ENCODE results near the gene BCR. TPM values are rescaled to one million over a fixed set of nuclear protein-coding genes. Genes with fewer than 3 reads are reported as not detected.

The BCR gene
- total RNA-seq, 4 donors from 2014 or later: 38.7 to 50.0 (median 47.5) TPM

DNA sequence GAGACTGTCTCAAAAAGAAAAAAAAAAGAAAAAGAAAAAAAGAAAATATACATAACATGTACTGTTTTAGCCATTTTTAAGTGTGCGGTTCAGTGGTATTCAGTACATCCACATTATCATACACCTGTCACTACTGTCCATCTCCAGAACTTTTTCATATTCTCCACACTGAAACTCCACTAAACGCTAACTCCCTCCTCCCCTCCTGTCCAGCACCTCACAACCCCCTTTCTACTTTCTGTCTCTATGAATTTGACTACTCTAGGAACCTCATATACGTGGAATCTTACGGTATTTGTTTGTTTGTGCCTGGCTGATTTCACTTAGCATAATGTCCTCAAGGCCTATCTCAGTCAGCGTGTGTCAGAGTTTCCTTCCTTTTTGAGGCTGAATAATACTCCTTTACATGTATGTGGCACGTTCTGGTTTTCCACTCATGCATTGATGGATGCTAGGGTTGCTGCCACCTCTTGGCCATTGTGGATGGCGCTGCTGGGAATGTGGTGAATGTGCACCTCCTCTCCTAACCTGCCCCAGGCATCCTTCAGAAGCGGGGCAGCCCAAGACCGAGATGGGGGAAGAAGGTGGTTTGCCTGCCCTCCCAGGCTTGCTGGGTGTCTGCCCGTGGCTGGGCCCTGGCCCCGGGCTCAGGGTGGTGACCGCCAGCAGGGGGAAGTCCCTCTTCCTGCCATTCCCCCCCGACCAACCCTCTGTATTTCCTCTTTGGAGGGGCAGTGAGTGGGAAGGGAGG is 60.5 kb downstream of the BCR start:
- H3K4me1 ChIP-seq: peaks cover 4 to 69% (median 44%) of the 10 kb centered on the region in 3 donors
- no peaks in the 10 kb centered on the region for H3K27me3 ChIP-seq
- intact Hi-C loops (cut with DNase I): no loop called here
- H3K4me3 ChIP-seq: no peak overlapping the region
- DNase-seq: no peak
- peaks cover 0 to 6% (median 0%) of the 10 kb centered on the region in 3 donors for H3K36me3 ChIP-seq
- no peaks in the 10 kb centered on the region for H3K9me3 ChIP-seq
- H3K27ac ChIP-seq: no peak overlapping the region
- no peak for TF ChIP-seq POLR2A (IDR thresholded peaks at IDR 0.05)
- TF ChIP-seq, protein P1, sequence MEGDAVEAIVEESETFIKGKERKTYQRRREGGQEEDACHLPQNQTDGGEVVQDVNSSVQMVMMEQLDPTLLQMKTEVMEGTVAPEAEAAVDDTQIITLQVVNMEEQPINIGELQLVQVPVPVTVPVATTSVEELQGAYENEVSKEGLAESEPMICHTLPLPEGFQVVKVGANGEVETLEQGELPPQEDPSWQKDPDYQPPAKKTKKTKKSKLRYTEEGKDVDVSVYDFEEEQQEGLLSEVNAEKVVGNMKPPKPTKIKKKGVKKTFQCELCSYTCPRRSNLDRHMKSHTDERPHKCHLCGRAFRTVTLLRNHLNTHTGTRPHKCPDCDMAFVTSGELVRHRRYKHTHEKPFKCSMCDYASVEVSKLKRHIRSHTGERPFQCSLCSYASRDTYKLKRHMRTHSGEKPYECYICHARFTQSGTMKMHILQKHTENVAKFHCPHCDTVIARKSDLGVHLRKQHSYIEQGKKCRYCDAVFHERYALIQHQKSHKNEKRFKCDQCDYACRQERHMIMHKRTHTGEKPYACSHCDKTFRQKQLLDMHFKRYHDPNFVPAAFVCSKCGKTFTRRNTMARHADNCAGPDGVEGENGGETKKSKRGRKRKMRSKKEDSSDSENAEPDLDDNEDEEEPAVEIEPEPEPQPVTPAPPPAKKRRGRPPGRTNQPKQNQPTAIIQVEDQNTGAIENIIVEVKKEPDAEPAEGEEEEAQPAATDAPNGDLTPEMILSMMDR (IDR thresholded peaks at IDR 0.05): peak in 5 of 6 experiments; percentile 23 to 57 (median 27)
- 46 to 67% methylated on average over 6 to 7 of the region's 13 CpGs for WGBS, 2 donors

- TF ChIP-seq, protein P1 (IDR thresholded peaks at IDR 0.05): no peak
- TF ChIP-seq POLR2A (IDR thresholded peaks at IDR 0.05): no peak
- H3K4me3 ChIP-seq: no peak overlapping the region
- peaks cover 0 to 6% (median 0%) of the 10 kb centered on the region in 3 donors for H3K36me3 ChIP-seq
- 83 to 89% methylated on average over 8 of the region's 8 CpGs for WGBS, 2 donors
- intact Hi-C loops (cut with DNase I): no loop called here
- peaks cover 8 to 59% (median 35%) of the 10 kb centered on the region in 3 donors for H3K4me1 ChIP-seq
- H3K9me3 ChIP-seq: no peaks in the 10 kb centered on the region
- no peak overlapping the region for H3K27ac ChIP-seq
- no peaks in the 10 kb centered on the region for H3K27me3 ChIP-seq
- no peak for DNase-seq
These were observed 61.5 kb downstream of the BCR start for GRCh38 chr22:23241562-23242472.

DNA sequence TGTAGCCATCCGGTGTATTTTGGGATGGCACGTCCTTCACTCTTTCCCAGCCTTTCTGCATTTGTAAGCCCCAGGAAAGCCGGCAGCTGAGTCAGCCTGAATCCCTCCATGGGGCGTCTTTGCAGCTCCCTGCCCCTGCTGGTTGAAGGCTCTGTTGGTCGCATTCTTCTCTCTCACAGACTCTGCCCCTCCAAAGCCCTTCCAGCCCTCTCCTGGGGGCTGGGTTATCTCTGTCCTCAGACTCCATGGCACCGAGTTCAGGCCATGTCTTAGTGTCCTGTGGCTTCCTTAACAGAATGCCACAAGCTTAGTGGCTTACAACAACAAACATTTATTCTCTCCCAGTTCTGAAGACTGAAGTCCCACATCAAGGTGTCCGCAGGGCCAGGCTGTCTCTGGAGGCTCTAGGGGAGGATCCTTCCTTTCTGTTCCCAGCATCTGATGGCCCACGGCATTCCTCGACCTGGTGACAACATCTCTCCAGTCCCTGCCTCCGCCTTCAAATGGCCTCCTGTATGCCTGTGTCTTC is 62.2 kb downstream of the BCR start:
- Histone ChIP-seq H3K27me3 (no peaks in the 10 kb centered on the region), H3K4me1 (peaks cover 8 to 52% (median 28%) of the 10 kb centered on the region in 3 donors), H3K9me3 (no peaks in the 10 kb centered on the region), H3K36me3 (peaks cover 0 to 6% (median 0%) of the 10 kb centered on the region in 3 donors), H3K4me3 (no peak overlapping the region), H3K27ac (no peak overlapping the region)
- TF ChIP-seq, protein P1 (IDR thresholded peaks at IDR 0.05): no peak
- TF ChIP-seq POLR2A (IDR thresholded peaks at IDR 0.05): no peak
- DNase-seq: no peak
- intact Hi-C loops (cut with DNase I): no loop called here
- WGBS, 2 donors: 78 to 81% methylated on average over 9 to 10 of the region's 10 CpGs

DNA sequence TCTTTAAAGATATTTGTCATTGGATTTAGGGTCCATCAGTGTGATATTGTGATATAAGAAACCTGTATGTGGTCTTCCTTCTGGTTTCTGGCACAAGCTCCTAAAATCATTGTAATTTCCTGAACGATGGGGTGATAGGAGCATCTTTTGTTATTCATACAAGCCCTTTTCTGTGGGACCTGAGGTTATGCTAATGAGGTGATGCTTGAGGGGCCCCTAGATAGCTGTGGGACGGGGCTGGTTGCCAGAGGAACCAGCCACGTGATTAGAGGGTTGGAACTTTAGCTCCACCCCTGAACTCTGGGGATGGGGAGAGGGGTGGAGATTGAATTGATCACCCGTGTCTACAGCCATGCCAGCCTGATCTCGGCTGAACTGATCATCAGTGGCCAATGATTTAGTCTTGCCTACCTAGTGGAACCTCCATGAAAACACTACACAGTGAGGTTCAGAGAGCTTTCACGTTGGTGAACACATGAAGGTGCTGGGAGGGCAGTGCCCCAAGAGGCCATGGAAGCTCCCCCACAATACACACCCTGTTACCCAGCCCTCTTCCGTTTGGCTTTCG is 62.8 kb downstream of the BCR start:
- WGBS, 2 donors: 56 to 66% methylated on average over 8 of the region's 8 CpGs
- H3K27me3 ChIP-seq: no peaks in the 10 kb centered on the region
- no peak overlapping the region for H3K4me3 ChIP-seq
- intact Hi-C loops (cut with DNase I): no loop called here
- no peak overlapping the region for H3K27ac ChIP-seq
- TF ChIP-seq, protein P1 (IDR thresholded peaks at IDR 0.05): no peak
- TF ChIP-seq POLR2A (IDR thresholded peaks at IDR 0.05): no peak
- no peaks in the 10 kb centered on the region for H3K9me3 ChIP-seq
- DNase-seq: no peak
- H3K36me3 ChIP-seq: peaks cover 0 to 6% (median 0%) of the 10 kb centered on the region in 3 donors
- peaks cover 8 to 49% (median 23%) of the 10 kb centered on the region in 3 donors for H3K4me1 ChIP-seq
